ENCODE data around the gene KRTAP4-6.
"Not testable (repeated sequence)": the region's sequence is repeated elsewhere in the genome, so short reads cannot be mapped to it uniquely, and the experiment has no call there.

Gene KRTAP4-6

DNA sequence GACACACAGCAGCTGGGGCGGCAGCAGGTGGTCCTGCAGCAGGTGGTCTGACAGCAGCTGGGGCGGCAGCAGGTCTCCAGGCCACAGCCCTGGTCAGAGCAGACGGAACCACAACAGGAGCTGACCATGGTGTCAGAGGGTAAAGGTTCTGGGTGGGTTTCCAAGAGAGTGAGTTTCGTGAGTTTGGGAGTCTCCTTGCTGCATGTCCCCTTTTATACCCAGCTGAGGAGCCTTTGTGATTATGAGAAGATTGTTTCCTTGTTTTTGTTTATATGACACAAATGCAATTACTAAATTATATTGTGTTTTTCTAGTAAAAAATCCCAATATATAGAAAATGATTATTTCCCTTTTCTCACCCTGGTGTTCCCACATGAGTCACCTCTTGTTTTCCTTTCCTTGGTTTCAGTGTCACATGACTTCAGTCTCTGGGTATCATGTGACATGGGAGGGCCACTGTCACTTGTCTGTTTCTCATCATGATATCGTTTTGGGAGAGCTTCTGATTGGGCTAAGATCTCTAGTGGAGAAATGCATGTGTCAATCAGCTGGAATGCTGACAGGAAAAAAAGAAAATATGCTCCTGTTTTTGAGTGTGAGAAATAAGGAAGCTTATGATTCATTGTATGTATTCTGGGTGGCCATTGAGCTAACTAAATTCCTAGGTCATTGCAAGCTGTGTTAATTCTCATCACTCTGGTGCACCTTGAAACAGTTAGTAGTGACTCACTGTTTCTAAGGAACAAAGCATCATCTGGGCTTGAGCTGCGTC, at the start of gene KRTAP4-6:
Gene KRTAP4-6 (minus strand): TSS at position 185 of the 772 bp plus-strand sequence. CDS start 57 bp downstream, at position 128.
- no peak for DNase-seq (ENCODE audit: low read depth)

DNA sequence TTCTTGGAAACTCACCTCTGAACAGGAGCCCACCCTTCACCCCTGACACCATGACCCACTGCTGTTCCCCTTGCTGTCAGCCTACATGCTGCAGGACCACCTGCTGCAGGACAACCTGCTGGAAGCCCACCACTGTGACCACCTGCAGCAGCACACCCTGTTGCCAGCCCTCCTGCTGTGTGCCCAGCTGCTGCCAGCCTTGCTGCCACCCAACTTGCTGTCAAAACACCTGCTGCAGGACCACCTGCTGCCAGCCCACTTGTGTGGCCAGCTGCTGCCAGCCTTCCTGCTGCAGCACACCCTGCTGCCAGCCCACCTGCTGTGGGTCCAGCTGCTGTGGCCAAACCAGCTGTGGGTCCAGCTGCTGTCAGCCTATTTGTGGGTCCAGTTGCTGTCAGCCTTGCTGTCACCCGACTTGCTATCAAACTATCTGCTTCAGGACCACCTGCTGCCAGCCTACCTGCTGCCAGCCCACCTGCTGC, 49.5 kb upstream of the KRTAP4-6 start, which contains the start of gene KRTAP9-1:
Gene KRTAP9-1 (plus strand): TSS at position 51 of the 482 bp plus-strand sequence. CDS start 0 bp downstream, at position 51.
- DNase-seq (ENCODE audit: low read depth): not testable (repeated sequence)

DNA sequence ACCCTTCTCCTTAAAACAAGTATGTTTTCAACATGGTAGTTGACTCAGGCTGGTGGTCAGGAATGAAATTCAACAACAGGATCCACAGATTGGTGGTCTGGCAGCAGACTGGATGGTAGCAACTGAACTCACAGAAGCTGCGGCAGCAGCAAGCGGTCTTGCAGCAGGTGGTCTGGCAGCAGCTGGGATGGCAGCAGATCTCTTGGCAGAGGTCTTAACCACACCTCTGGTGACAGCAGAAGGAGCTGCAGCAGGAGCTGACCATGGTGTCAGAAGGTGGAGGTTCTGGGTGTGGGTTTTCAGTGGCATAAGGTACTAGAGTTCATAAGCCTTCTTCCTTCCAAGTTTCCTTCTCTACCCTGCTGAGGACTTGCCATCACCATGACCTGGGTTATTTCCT, 46.5 kb upstream of the KRTAP4-6 start:
- no peak for DNase-seq (ENCODE audit: low read depth)

DNA sequence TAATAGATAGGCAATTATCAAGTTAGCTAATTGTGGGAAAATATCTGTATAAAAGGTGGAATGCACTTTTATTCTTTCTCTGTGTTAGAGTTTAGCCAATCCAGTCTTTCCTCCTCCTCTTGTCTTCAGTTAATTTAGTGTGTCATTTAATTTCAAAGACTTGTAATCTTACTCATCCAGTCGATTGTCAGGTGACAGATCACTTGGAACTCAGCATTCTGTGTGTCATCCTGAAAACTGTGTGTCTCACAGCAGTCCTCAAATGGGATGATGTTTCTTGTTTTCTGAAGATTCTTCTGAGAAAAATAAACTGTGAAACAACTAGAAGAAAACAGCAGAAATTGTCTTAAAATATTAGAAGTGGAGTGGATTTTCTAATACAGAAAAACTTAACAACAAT, 44.7 kb upstream of the KRTAP4-6 start:
- no peak for DNase-seq (ENCODE audit: low read depth)

DNA sequence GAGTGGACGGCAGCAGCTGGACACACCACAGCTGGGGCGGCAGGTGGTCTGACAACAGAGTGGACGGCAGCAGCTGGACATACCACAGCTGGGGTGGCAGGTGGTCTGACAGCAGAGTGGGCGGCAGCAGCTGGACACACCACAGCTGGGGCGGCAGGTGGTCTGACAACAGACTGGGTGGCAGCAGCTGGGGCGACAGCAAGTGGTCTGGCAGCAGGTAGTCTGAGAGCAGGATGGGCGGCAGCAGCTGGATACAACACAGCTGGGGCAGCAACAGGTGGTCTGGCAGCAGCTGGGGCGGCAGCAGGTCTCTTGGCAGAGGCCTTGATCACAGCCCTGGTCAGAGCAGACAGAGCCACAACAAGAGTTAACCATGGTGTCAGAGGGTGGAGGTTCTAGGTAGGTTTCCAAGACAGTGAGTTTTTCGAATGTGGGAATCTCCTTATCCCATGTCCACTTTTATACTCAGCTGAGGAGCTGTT, 44.2 kb upstream of the KRTAP4-6 start, which contains the start of gene KRTAP4-1:
Gene KRTAP4-1 (minus strand): TSS at position 432 of the 482 bp plus-strand sequence. CDS start 57 bp downstream, at position 375.
- no peak for DNase-seq (ENCODE audit: low read depth)

DNA sequence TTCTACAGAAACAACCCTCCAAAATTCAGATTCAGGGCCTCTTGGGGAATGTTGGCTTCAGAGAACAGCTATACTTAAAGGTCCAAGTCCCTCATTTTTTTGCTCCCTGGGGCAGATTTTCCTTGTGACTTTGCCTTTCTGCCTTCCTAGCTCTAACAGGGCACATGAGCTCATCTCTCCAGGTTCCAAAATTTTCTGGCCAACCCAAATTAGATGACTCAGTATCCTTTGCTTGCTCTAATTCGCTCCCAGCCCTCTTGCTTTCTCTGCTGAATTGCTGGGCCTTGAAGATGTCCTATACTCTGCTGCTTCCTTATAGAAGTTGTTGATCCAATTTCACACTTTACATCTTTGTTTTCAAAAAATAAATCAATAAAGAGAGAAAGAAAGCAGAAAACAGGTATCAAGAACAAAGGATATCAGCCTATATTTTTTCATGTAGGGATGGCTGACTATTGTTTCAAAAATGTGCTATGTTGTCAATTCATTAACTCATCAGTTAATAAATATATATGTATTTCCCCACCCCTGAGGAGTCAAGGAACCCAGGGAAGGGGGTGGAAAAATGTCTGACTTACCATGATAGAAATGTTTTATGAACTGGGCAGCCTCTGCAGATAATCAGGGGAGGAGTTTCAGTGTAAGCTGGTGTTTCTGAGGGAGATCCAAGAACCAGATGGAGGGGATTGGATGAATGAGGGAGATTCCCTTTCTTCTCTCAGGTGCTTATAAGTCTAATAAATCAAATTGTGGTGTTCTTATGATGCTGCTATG, 38.7 kb upstream of the KRTAP4-6 start:
- DNase-seq (ENCODE audit: low read depth): no peak

DNA sequence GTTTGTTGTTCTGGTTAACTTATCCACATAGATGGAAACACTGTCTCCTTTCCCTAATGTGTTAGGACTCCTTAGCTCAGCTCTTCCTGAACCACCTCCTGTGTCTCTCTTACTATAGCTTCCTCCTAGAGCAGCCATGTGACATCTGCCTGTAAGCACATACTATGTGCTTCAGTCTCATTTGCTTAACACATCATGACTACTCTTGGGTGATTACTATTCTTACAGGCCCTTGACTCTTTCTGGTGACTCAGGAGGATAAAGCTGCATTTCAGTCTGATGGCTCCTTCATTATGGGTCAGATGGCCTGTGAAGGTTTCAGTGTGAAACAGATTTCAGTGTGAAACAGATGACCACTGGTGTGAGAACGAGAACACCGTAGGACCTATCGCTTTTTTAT, 38.0 kb upstream of the KRTAP4-6 start:
- DNase-seq (ENCODE audit: low read depth): no peak

DNA sequence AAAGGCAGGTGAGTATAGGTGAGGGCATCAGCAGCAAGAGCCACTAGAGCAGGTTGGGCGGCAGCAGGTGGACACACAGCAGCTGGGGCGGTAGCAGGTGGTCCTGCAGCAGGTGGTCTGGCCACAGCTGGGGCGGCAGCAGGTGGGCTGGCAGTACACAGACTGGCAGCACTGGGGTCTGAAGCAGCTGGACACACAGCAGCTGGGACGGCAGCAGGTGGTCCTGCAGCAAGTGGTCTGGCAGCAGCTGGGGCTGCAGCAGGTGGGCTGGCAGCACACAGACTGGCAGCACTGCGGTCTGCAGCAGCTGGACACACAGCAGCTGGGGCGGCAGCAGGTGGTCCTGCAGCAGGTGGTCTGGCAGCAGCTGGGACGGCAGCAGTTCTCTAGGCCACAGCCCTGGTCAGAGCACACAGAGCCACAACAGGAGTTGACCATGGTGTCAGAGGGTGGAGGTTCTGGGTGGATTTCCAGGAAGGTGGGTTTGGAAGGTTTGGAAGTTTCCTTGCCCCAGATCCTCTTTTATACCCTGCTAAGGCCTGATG, 37.5 kb upstream of the KRTAP4-6 start, which contains the start of gene KRTAP4-2:
Gene KRTAP4-2 (minus strand): TSS at position 495 of the 545 bp plus-strand sequence. CDS start 57 bp downstream, at position 438.
- DNase-seq (ENCODE audit: low read depth): no peak

DNA sequence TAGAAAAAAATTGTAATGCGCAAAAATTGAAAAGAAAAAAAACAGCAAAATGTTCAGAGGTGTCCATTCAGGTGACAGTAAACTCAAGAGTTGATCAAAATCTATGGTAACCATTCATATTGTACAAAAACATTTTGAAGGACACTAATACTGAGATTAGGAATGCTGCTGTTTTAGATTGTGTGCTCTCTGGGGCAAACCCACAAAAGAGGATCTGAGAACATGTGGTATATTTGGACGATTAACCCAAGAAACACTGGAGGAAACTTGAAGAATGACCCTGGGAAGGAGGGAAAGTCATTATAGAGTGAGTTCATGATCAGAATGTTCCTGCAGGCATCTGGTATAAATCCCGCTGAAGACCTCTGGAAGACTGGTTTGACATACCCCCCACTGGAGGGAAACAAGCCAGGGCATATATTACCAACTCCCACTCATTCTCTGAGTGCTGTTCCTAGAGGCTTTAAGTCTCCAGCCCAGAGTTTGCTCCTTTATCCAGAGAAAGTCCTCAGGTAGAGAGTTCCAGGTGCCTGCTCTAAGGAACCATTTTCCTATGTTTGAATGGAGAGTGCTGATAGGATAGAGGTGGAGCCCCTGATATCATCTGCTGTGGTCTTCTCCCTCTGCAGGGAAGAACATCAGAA, 36.5 kb upstream of the KRTAP4-6 start:
- DNase-seq (ENCODE audit: low read depth): no peak

DNA sequence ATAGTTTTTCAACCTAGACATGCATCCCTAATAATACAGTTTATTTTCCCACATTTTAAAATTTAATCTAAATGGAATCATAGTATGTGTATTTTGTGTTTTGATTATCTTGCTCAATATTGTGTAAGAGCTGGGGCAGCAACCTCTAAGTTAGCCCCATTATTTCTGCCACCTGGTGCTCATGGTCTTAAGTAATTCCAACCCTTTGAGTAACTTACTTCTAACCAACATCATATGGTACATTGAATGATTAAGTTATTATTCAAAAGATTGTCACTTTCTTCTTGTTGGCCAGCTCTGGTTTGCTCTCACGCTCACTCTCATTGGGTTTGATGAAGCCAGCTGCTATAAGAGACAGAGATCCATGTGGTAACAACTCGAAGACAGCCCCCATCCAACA, 31.5 kb upstream of the KRTAP4-6 start:
- no peak for DNase-seq (ENCODE audit: low read depth)

DNA sequence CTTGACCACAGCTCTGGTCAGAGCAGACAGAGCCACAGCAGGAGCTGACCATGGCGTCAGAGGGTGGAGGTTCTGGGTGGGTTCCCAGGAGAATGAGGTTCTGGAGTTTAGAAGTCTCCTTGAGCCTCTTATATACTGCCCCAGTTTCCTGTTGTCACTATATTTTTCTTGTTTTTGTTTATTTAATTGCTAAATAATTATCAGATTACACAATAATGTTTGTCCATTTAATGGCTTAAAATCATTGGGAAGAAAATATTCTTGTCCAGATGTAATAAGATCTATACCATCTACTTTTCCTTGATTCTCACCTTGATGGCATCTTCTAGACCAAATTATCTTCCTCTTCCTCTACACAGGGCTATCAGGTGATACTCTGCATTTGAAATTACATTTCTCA, 27.8 kb upstream of the KRTAP4-6 start, which contains the start of gene KRTAP4-3:
Gene KRTAP4-3 (minus strand): TSS at position 101 of the 400 bp plus-strand sequence. CDS start 49 bp downstream, at position 52.
- no peak for DNase-seq (ENCODE audit: low read depth)

DNA sequence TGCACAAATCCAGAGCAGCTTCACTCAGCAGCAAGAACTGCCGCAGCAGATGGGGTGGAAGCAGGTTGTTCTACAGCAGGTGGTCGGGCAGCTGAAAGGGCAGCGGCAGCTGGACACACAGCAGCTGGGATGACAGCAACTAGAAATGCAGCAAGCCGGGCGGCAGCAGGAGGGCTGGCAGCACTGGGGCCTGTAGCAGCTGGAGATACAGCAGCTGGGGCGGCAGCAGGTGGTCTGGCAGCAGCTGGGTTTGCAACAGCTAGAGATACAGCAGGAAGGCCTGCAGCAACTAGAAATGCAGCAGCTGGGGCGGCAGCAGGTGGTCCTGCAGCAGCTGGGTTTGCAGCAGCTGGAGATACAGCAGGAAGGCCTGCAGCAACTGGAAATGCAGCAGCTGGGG, 27.2 kb upstream of the KRTAP4-6 start:
- no peak for DNase-seq (ENCODE audit: low read depth)

DNA sequence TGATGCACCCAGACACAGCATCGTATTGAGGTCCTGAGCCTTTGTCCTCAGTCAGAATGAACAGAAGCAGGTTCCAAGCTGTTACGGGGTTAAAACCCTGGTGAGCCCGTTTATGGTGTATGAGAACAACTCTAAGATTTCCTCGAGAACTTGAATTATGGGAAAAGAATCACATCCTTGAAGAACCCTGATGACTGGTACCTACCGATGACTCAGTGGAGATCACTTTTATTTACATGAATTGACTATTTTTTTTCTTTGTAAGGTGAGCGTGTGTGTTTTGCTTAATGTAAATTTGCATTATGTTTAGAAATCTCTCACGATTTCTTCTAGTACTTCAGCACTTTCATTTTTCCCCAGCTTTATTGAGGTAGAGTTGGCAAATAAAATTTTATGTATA, 23.5 kb upstream of the KRTAP4-6 start:
- DNase-seq (ENCODE audit: low read depth): no peak

DNA sequence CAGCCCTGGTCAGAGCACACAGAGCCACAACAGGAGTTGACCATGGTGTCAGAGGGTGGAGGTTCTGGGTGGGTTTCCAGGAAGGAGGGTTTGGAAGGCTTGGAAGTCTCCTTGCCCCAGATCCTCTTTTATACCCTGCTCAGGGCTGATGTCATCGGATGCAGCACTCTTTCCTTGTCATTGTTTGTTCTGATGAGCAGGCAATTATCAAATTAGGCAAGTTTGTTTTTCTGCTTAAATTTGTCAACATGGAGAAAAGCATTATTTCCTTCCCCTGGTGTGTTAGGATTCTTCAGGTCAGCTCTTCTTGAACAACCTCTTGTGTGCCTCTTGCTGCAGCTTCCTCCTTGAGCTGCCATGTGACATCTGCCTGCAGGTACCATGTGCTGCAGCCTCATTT, 20.3 kb upstream of the KRTAP4-6 start, which contains the start of gene KRTAP4-4:
Gene KRTAP4-4 (minus strand): TSS at position 101 of the 400 bp plus-strand sequence. CDS start 57 bp downstream, at position 44.
- DNase-seq (ENCODE audit: low read depth): no peak

DNA sequence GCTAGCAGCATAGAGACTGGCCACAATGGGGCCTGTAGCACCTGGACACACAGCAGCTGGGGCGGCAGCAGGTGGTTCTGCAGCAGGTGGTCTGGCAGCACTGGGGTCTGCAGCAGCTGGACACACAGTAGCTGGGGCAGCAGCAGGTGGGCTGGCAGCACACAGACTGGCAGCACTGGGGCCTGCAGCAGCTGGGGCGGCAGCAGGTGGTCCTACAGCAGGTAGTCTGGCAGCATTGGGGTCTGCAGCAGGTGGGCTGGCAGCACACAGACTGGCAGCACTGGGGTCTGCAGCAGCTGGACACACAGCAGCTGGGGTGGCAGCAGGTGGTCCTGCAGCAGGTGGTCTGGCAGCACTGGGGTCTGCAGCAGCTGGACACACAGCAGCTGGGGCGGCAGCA, 19.8 kb upstream of the KRTAP4-6 start:
- DNase-seq (ENCODE audit: low read depth): not testable (repeated sequence)

DNA sequence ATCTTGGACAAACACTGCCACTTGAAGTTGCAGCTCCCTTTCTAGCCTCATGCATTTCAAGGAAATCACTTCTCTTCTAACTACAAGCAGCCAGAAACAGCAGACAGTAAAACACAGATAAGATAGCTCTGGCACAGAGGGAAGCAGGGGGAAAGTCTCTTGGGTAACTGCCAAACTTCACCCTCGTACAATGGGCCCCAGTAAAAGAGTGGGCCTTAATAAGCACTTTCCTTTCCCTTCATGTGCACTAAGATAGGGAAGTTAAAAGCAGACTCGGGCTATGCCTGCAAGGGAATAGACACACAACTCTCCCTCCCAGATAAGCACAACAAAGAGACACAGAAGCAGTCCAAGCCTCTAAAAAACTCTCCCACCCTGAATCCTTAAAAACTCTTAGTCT, 13.5 kb upstream of the KRTAP4-6 start:
- no peak for DNase-seq (ENCODE audit: low read depth)

DNA sequence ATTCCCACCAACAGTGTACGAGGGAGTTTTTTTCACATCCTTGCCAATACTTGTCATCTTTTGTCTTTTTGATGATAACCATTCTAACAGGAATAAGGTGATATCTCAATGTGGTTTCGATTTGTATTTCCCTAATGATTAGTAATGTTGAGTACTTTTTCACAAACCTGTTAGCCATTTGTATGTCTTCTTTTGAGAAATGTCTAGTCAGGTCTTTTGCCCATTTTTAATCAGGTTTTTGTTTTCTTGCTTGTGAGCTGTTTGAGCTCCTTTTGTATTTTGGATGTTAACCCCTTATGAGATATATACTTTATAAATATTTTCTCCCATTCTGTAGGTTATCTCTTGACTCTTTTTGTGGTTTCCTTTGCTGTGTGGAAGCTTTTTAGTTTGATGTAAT, 11.2 kb upstream of the KRTAP4-6 start:
- no peak for DNase-seq (ENCODE audit: low read depth)

DNA sequence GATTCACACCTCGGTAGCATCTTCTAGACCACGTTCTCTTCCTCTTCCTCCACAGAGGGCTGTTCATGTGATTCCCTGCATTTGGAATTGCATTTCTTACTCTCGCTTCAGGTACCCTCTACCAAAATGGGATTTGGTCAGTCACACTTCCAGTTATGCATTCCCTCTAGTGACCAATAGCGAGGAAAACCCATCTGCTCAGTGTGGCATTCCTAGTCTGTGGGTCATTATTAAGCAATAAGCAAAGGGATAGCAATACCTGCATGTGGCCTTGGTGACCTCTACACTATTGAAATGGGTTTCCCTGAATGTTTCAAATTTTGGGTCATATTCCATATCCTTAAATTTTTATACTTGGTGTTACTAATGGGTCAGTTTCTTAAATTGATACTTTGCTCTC, 9.7 kb upstream of the KRTAP4-6 start:
- no peak for DNase-seq (ENCODE audit: low read depth)

DNA sequence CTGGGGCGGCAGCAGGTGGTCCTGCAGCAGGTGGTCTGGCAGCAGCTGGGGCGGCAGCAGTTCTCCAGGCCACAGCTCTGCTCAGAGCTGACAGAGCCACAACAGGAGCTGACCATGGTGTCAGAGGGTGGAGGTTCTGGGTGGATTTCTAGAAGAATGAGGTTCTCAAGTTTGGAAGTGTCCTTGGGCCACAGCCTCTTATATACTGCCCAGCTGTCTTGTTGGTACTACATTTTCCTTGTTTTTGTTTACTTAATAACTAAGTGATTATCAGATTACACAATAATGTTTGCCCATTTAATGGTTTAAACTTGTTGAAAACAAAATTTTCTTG, 9.3 kb upstream of the KRTAP4-6 start, which contains the start of gene KRTAP4-5:
Gene KRTAP4-5 (minus strand): TSS at position 174 of the 334 bp plus-strand sequence. CDS start 58 bp downstream, at position 116.
- no peak for DNase-seq (ENCODE audit: low read depth)

DNA sequence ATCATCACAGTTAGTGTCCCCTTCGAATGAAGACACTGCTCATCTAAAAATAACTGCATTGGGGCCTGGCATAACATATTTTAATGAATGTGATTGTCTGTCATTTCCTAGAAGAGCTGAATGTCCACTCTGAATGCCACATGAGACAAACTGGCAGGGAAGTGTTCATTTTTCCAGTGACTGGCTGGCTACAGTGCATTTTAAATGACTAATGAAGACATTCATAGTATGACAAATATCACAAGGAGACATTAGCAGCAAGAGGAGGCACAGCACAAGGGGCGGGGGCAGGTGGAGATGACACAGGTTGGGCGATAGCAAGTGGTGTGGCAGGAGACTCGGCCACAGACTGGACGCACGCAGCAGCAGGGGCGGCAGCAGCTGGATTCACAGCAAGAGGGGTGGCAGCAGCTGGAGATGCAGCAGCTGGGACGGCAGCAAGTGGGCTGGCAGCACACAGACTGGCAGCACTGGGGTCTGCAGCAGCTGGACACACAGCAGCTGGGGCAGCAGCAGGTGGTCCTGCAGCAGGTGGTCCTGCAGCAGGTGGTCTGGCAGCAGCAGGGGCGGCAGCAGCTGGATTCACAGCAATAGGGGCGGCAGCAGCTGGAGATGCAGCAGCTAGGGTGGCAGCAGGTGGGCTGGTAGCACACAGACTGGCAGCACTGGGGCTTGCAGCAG, 8.8 kb upstream of the KRTAP4-6 start:
- DNase-seq (ENCODE audit: low read depth): not testable (repeated sequence)
